ENCODE data around the gene PLSCR4.
"Not testable (repeated sequence)": the region's sequence is repeated elsewhere in the genome, so short reads cannot be mapped to it uniquely, and the experiment has no call there.

The PLSCR4 gene

DNA sequence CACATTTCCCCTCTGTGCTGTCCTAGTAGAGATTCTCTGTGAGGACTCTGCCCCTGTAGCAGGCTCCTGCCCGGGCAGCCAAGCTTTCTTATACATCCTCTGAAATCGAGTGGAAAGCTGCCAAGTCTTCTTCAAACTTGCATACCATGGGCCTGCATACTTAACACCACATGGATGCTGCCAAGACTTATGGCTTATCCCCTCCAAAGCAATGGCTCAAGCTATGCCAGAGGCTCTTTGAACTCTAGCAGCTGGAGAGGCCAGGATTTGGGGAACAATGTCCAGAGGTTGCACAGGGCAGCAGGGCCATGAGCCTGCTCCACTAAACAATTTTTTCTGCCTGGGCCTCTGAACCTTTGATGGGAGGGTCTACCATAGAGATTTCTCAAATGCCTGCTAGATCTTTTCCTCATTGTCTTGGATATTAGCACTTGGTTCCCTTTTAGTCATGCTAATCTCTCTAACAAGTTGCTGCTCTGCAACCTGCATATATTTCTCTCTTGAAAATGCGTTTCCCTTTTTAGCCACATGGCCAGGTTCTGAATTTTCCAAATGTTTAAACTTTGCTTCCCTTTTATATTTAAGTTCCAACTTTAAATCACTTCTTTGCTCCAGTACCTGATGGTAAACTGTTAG, 6.1 kb upstream of the PLSCR4 start:
- no peak overlapping the region for H3K4me3 ChIP-seq (ENCODE audit: low read length)
- no peak for DNase-seq (ENCODE audit: low read depth, low spot score)

DNA sequence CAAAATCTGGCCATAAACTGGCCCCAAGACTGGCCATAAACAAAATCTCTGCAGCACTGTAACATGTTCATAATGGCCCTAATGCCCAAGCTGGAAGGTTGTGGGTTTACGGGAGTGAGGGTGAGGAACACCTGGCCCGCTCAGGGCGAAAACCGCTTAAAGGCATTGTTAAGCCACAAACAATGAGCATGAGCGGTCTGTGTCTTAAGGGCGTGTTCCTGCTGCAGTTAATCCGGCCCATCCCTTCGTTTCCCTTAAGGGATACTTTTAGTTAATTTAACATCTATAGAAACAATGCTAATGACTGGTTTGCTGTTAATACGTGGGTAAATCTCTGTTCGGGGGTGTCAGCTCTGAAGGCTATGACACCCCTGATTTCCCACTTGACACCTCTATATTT, 1.5 kb upstream of the PLSCR4 start:
- not testable (repeated sequence) for H3K4me3 ChIP-seq (ENCODE audit: low read length); DNase-seq (ENCODE audit: low read depth, low spot score)

DNA sequence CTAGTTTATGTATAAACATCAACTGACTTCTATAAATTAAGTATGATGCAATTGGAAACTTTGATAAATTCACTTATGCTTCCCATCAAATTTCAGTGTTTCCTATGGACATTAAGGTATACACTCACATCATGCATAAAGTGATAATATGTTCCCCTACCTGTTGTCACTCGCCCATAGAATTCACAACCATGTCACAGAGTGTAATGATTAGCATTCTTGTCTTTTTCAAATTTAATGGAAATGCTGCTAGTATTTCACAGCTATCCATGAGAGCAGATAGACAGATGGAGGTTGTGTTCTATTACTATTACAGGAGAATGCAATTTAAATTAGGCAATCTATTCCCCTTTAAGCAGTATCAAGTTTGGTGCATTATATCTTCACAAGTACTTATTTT, 984 bp downstream of the PLSCR4 start:
- no peak for DNase-seq (ENCODE audit: low read depth, low spot score)
- no peak overlapping the region for H3K4me3 ChIP-seq (ENCODE audit: low read length)

DNA sequence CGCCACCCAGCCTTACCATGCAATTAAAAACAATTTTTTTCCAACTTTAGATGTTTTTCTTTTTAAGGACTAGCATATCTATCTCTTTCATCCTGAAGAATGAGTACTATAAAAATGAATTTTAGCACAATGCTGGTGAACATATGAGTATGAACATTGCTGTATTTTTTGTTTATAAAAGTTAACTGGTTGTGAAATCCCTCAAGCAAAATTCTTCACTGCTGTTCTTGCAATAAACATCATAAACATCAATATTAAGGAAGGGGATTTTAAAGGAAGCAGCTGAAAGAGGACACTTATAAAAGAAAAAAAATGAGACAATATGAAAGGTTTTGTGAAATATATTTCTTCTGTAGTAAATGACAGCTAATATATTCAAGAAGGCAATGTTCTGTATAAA, 3.0 kb downstream of the PLSCR4 start:
- H3K4me3 ChIP-seq (ENCODE audit: low read length), result no peak overlapping the region
- DNase-seq (ENCODE audit: low read depth, low spot score), result no peak

DNA sequence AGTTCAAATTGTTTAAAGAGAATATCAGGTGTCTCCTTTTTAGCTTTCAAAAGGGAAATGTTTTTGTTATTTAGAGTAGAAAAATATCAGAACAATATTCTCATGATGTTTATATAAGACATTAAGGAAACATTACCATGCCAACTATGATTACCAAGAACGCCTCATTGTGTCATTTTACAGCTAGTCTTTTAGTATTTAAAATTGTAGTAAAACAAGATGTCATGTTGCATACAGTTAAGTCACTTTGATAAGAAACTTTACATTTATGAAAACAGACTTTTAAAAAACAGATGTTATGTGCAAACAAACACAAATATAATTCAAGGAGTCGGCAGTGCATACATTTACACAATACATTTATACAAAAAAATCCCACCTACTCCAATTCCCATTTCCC, 4.4 kb downstream of the PLSCR4 start:
- no peak for DNase-seq (ENCODE audit: low read depth, low spot score)
- no peak overlapping the region for H3K4me3 ChIP-seq (ENCODE audit: low read length)

DNA sequence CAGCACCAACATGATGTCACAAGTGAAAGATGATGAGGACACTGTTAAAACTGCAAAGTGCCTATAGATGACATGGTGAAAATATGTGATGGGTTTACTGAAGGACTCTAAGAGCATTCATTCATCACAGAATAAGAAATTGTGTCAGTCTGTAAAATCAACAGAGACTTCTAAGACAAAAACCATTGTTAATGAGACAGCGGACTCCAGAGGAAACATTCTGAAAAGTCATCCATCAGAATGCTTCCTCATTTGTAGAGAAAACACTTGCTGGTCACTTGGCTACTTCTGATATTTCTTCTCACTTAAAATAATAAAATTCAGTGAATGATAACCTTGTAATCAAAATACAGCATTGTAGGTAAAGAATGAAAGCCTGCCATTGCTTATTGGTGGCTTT, 7.3 kb downstream of the PLSCR4 start:
- no peak for DNase-seq (ENCODE audit: low read depth, low spot score)
- H3K4me3 ChIP-seq (ENCODE audit: low read length), result no peak overlapping the region

DNA sequence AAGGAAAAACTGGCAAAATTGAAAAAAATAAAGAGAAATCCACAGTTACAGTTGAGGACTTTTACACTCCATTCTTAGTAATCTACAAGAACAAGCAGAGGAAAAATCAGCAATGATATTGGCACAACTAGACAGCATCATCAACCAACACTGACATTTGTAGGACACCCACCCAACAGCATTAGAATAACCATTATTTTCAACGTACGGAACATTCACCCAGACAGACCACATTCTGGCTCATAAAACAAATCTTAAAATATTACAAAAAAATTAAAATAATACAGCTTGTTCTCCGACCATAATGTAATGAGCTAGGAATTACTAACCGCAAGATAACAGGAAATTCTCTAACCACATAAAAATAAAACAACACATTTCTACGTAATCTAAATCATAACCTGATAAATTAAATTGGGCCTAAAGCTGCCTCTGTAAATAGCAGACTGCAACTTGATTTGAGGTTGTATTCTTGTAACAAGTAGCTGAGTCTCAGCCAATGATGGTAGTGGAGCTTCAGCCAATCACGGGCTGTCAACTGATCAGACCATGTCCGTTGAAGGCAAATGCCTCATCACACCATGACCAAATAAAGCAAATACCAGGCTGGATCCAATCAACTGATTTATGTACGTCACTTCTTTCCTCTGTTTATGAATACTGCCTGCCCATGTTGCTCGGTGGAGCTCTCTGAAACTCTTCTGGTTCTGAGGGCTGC, 9.2 kb downstream of the PLSCR4 start:
- DNase-seq (ENCODE audit: low read depth, low spot score), result no peak
- H3K4me3 ChIP-seq (ENCODE audit: low read length), result no peak overlapping the region

DNA sequence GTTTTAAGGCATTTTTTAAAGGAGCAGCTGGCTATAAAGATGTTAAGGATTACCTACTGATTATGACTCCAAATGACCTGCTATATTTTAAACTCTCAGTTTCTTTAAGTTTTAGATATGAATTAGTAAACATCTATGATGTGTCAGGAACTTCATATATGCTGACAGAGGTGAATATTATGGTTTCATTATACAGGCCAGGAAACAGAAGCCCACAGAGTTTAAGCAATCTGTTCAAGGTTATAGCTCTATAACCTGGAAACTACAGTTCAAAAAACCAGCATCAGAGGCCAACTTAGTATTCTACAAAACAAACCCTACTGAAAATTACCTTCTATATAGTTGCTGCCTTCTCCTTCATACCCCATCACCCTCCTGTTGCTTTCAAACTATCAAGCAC, 17.4 kb downstream of the PLSCR4 start:
- no peak for DNase-seq (ENCODE audit: low read depth, low spot score)
- H3K4me3 ChIP-seq (ENCODE audit: low read length), result no peak overlapping the region

DNA sequence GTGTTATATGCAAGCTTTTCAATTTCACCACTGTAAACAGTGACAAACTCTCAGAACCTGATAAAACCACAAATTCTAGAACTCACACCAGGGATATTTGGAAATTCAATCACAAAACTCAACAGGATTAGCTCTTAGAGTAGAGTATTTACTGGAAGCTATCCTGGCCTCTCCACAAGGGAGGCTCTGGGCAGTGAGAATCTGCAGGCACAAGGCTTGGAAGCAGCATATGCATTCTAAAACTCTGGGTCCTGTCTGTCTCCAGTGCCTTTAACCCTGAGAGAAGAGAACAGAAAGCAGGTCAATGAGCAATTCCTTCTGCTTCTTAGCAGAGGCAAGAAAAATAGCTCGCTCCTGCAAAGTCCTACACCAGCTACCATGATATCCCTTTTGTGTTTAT, 23.4 kb downstream of the PLSCR4 start:
- H3K4me3 ChIP-seq (ENCODE audit: low read length), result no peak overlapping the region
- no peak for DNase-seq (ENCODE audit: low read depth, low spot score)

DNA sequence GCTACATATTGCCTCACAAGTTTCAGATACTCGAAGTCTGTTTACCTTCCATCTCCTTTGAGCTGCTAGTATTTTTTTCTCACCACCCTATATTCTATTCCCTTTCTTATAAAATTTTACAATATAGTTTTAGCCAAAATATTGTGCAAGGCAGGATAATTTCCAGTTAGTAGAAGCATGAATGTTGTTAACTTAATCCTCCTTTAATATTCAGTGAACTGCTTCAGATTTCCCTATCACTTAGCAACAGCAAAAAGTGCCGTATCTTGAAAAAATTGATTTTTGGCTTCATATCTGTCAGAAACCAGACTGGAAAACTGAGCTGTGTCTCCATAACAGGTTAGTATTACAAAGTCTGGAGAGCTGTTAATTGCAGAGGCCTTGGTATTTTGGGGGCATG, 24.0 kb downstream of the PLSCR4 start:
- no peak for DNase-seq (ENCODE audit: low read depth, low spot score)
- H3K4me3 ChIP-seq (ENCODE audit: low read length), result no peak overlapping the region

DNA sequence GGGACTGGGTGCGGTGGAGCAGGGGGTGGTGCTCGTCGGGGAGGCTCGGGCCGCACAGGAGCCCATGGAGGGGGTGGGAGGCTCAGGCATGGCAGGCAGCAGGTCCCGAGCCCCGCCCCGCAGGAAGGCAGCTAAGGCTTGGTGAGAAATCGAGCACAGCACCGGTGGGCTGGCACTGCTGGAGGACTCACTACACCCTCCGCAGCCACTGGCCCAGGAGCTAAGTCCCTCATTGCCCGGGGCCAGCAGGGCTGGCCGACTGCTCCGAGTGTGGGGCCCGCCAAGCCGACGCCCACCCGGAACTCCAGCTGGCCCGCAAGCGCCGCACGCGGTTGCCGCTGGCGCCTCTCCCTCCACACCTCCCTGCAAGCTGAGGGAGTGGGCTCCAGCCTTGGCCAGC, 25.4 kb downstream of the PLSCR4 start:
- DNase-seq (ENCODE audit: low read depth, low spot score); H3K4me3 ChIP-seq (ENCODE audit: low read length): not testable (repeated sequence)

DNA sequence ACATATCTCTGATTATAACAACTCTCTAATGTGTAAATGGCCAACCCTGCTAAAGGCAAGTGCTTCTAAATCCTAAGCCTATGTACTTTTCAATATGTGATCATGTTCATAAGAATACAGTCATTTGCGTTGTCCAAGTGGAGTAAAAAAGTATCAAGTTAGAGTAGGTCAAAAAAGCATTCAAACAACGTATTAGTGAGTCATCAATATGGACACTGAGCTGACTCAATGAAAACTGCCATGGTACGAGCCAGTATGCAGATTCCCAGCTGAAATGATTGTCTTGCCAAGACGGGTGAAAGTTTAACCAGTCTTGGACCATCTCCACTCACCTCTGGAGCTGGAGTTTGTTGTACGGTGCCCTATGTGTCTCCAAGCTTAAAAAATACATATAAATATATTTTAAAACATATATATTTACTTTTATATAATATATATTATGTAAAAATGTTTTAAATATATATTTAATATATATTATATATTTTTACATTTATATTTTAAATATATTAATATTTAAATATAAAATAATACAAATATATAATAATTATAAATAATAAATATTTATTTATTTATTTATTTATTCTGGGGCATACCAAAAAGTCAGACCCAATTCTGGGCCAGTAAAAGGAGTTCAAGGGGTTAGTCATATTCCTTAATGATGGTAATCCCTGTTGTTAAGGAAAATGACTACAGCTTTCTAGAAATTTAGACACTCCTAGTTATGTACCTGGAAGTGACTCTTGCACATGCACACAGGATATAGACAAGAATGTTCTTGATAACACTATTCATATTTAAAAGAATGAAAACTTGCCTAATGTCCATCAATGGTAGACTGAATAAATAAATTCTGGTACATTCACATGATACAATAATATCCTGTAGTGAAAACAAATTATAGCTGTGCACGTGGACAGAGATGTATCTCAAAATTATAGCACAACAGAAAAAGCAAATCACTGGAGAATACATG, 27.2 kb downstream of the PLSCR4 start:
- H3K4me3 ChIP-seq (ENCODE audit: low read length), result no peak overlapping the region
- no peak for DNase-seq (ENCODE audit: low read depth, low spot score)

DNA sequence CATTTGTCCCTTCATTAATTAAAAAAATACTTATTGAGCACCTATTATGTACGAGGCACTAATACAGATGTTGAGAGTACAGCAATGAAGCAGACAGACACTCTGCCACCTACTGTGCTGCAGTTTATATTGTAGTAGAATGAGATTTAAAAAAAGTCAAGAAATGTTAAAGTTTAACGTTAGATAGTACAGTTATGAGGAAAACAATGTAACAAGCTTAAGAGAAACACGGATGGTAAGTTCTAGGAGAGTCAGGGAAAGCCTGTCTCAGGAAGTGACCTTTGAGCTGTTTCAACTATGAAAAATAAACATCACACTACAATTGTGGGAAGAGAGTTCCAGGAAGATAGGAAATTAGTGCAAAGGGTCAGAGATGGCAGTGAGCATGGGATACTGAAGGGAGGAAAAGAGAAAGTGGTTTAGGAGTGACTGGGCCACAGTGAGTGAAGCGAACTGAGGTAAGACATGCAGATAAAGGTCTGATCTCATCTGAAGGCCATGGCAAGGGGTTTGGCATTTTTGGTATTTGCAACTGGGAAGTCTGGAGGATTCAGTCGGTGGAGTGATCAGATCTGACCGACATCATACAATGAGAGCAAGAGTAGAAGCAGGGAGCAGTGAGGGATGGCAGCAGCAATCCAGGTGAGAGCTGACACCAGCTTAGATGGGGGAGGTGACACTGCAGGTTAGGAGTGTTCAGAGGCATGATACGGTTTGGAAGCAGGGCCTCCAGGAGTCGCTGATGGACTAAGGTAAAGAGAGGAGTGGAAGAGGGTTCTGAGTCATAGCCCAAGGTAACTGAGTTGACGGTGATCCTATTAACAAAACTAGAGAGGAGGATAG, 28.5 kb downstream of the PLSCR4 start:
- H3K4me3 ChIP-seq (ENCODE audit: low read length), result no peak overlapping the region
- DNase-seq (ENCODE audit: low read depth, low spot score), result no peak

DNA sequence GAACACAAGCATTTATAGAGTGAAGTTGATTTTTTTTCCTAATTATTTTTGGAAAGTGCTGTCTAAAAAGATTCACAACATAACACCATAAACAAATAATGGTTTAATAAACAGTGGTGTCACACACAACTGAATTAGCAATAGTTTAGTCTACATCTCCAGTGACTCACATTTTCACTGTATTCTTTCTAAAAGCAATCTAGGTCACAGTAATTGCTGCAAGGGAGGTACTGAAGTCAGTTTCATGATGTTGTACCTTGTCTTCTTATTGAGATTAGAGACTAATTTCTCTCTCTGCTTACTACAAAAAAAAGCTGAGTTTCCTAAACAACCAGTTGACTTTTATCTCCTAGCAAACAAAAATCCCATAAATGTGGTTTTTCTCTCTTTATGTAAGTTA, 29.6 kb downstream of the PLSCR4 start:
- DNase-seq (ENCODE audit: low read depth, low spot score), result no peak
- H3K4me3 ChIP-seq (ENCODE audit: low read length), result no peak overlapping the region

DNA sequence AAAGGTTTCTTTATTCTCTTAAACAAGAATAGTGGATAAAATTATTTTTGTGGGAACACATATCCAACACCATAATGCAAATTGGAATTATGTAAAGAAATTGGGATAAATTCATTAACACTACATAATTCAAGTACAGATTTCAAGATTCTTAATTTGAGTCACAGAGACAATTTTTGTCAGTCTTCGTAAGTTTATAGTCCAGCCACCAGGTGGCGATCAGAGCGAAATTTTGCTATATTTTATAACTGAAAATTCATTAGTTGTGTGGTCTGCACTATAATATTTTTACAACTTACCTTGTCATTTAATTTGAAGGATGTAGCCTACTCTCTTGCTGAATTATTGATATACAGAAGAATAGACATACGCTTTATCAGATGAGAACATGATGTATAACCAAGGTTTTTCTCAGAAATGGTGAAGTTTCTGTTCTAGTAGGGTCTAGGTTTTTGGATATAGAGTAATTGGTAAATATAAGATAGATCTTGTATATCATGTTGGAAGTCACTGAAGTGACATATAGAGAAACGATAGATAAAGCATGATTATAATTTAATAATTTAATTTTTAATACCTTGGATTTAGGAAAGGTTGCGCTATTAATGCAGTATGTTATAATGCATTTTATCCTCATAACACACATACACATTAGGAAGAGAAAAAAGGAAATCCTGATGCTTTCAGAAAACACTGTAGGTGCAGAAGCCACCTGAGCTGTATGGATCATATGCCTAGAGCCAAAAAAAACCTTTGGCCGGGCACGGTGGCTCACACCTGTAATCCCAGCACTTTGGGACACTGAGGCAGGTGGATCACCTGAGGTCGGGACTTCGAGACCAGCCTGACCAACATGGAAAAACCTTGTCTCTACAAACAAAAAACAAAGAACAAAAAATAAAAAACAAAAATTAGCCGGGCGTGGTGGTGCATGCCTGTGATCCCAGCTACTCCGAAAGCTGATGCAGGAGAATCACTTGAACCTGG, 31.7 kb downstream of the PLSCR4 start:
- DNase-seq (ENCODE audit: low read depth, low spot score), result peak; percentile 19

DNA sequence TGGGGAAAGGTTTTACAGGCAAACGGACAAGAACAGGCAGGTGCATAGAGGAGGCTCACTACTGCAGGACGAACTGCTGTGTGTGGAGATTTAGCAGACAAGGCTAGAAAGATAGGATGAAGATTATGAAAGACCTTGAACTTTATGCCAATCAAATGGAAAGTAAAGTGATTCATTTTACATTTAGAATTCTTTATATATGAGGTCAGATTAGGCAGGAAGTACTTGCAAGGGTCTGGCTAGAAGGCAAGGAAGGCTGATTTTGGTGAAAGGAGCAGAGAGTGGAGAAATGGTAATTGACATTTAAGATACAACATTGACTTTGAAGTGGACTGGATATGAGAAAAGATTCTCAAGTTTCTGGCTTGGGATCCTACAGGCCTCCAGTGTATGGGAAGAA, 33.6 kb downstream of the PLSCR4 start:
- H3K4me3 ChIP-seq (ENCODE audit: low read length), result no peak overlapping the region
- DNase-seq (ENCODE audit: low read depth, low spot score), result no peak

More for the DNA sequence above, 31.7 kb downstream of the PLSCR4 start:
- H3K4me3 ChIP-seq (ENCODE audit: low read length), result no peak overlapping the region

DNA sequence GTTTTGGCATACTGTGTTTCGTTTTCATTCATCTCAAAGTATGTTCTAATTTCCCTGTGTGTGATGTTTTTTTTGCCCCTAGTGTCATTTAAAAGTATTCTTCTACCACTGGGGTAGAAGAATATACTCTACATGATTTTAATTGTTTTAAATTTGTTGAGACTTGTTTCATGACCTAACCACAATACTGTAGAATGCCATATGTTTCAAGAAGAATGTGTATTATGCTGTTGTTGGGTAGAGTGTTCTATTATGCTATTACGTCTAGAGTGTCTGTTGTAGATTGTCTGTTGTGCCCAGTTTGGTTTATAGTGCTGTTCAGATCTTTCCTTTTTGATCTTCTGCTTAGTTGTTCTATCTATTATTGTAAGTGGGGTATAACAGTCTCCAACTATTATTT, 36.4 kb downstream of the PLSCR4 start:
- no peak overlapping the region for H3K4me3 ChIP-seq (ENCODE audit: low read length)
- no peak for DNase-seq (ENCODE audit: low read depth, low spot score)

DNA sequence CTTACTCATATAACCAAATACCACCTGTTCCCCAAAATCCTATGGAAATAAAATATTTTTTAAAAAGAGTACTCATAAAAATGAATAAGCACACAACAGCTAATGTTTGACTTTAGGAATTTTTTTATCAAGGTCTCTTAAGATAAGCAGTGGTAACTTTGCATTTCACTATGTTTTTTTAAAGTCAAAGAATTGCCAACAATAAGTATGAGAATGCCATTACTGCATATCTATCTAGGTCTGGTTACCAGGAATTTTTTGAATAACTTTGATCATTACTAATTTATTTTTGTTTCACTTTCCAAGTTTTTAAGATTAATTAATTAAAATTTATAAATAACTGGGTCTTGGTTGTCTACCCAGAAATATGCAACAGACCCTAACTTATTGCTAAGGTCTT, 41.5 kb downstream of the PLSCR4 start:
- no peak overlapping the region for H3K4me3 ChIP-seq (ENCODE audit: low read length)
- no peak for DNase-seq (ENCODE audit: low read depth, low spot score)

Data from Jurkat, Clone E6-1 (cell line).